ENCODE results near the gene DGAT2.

Gene DGAT2

GRCh38 chr11:75840522-75840921 is 71.9 kb downstream of the DGAT2 start:
- no peaks in the 10 kb centered on the region for H3K27me3 Mint-ChIP-seq
- peaks cover 87% of the 10 kb centered on the region for H3K4me1 Mint-ChIP-seq
- H3K36me3 Mint-ChIP-seq: peaks cover 48% of the 10 kb centered on the region
- no peak for ATAC-seq
- no peak overlapping the region for H3K4me3 Mint-ChIP-seq
- H3K9me3 Mint-ChIP-seq: peaks cover 2% of the 10 kb centered on the region
- H3K27ac Mint-ChIP-seq: peak overlapping the region; percentile 43

- Mint-ChIP-seq H3K4me3 (no peak overlapping the region), H3K4me1 (peaks cover 83% of the 10 kb centered on the region), H3K27ac (no peak overlapping the region), H3K27me3 (no peaks in the 10 kb centered on the region), H3K36me3 (peaks cover 54% of the 10 kb centered on the region), H3K9me3 (peaks cover 2% of the 10 kb centered on the region)
- no peak for ATAC-seq
Observed at GRCh38 chr11:75841739-75842138, 73.2 kb downstream of the DGAT2 start.

- Mint-ChIP-seq H3K4me1 (peaks cover 68% of the 10 kb centered on the region), H3K4me3 (no peak overlapping the region), H3K9me3 (peaks cover 2% of the 10 kb centered on the region), H3K27ac (no peak overlapping the region), H3K27me3 (no peaks in the 10 kb centered on the region), H3K36me3 (peaks cover 40% of the 10 kb centered on the region)
- no peak for ATAC-seq
Observed at GRCh38 chr11:75845324-75845723, 76.7 kb downstream of the DGAT2 start.

- peaks cover 45% of the 10 kb centered on the region for H3K36me3 Mint-ChIP-seq
- peaks cover 2% of the 10 kb centered on the region for H3K9me3 Mint-ChIP-seq
- peaks cover 43% of the 10 kb centered on the region for H3K4me1 Mint-ChIP-seq
- H3K4me3 Mint-ChIP-seq: no peak overlapping the region
- H3K27me3 Mint-ChIP-seq: no peaks in the 10 kb centered on the region
- no peak for ATAC-seq
- peak overlapping the region; percentile 19 for H3K27ac Mint-ChIP-seq
Observed at GRCh38 chr11:75849894-75850293, 81.3 kb downstream of the DGAT2 start.

DNA sequence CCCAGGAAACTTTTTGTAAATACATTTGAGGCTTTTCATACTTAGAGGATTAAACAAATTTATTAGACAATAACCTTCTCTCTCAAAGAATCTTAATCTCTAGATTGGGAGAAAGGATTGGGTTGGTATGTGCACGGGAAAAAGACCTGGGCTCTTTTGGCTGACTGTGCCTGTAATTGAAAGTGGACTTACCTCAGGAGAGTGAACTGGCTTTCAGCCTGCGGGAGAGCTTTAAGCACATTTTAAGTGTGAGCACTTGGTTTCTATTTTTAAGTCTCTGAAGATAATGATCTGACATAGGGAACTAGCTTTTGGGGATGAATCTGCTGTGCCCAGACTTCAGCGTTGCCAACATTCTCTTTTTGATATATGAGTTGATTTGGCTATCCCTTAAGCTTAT is 82.2 kb downstream of the DGAT2 start:
- Mint-ChIP-seq H3K4me3 (no peak overlapping the region), H3K36me3 (peaks cover 45% of the 10 kb centered on the region), H3K27me3 (no peaks in the 10 kb centered on the region), H3K4me1 (peaks cover 36% of the 10 kb centered on the region), H3K27ac (peak overlapping the region; percentile 19), H3K9me3 (no peaks in the 10 kb centered on the region)
- no peak for ATAC-seq

All from stimulated activated memory B cell treated with anti-CD40 and anti-IgM and Interleukin-4, amounts not matched to agents 10 μg/mL and 1 μg/mL and 100 μg/mL, for 72 hours (primary cell).